Measurements from ENCODE around the gene NOTCH1. TPM values are rescaled to one million over a fixed set of nuclear protein-coding genes. Genes with fewer than 3 reads are reported as not detected.

Gene NOTCH1
- total and polyA plus RNA-seq, 2 of the 13 experiments (the other 11 are each of a cell fraction or from before 2014, with no cell fraction given), result 0.09 to 0.35 TPM

DNA sequence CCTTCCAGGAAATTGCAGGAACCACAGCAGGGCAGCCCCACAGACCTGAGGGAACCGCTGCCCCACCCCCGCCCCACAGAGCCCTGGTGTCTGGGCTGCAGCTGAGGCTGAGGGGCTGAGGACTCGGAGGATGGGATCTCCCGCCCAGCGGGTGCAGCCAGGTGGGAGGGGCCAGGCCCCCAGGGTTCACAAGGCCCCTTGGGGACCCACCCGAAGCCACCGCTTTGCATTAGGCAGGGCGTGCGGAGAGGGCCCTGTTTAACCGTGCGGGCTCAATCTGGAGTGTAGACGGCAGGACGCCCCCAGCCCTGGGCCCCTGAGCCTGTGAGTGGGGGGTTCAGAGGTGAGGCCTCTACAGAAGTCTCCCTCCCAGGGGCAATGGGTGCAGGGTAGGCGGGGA, 10.8 kb downstream of the NOTCH1 start:
- ChIA-PET CTCF (ENCODE audit: low intra/inter-chr PET ratio, low total read pairs) (no interaction called here), POLR2A (no interaction called here)
- Histone ChIP-seq H3K27ac (ENCODE audit: extremely low read length, insufficient read depth, low read length) (no peak overlapping the region), H3K4me2 (ENCODE audit: low read depth, low read length) (no peak overlapping the region), H3K27me3 (ENCODE audit: control insufficient read depth in 1 of 2, insufficient read depth in 2 of 2, low read length in 2 of 2) (no peaks in the 10 kb centered on the region), H2AFZ (ENCODE audit: low read length) (no peak overlapping the region), H4K20me1 (ENCODE audit: insufficient read depth, low read length) (no peaks in the 10 kb centered on the region), H3K9ac (ENCODE audit: insufficient read depth, low read depth, low read length) (no peak overlapping the region), H3K4me1 (ENCODE audit: insufficient read depth, low read length) (no peaks in the 10 kb centered on the region), H3K79me2 (ENCODE audit: insufficient read depth, low read length) (no peaks in the 10 kb centered on the region), H3K9me3 (ENCODE audit: low read length) (no peaks in the 10 kb centered on the region), H3K4me3 (replicated peaks in 1 of 3; ENCODE audit: insufficient read depth in 1 of 3, low read depth in 2 of 3, low read length in 3 of 3) (no peak overlapping the region), H3K36me3 (replicated peaks in 1 of 2; ENCODE audit: control insufficient read depth in 1 of 2, insufficient read depth in 2 of 2, low read length in 2 of 2) (no peaks in the 10 kb centered on the region)
- BruUV-seq (replicated peaks), result no TSS peak
- no peak for FAIRE-seq
- TF ChIP-seq ZNF737 (CRISPR knock-in tag; IDR thresholded peaks at IDR 0.05; ENCODE audit: borderline replicate concordance) (no peak), ZNF263 (CRISPR knock-in tag; IDR thresholded peaks at IDR 0.05) (peak; percentile 81), KDM6A (CRISPR knock-in tag; IDR thresholded peaks at IDR 0.05; ENCODE audit: low read depth) (no peak)
- no peak for ATAC-seq
- in situ Hi-C loops (cut with HindIII; ENCODE audit: extremely low pct_ligation_motif_present, low pct_unique_long_range_greater_than_20kb), result no loop called here
- no peak for DNase-seq (ENCODE audit: low spot score)
- intact Hi-C loops (cut with micrococcal nuclease; ENCODE audit: unreplicated experiment), result no loop called here
- 94% methylated on average over 9 of the region's 14 CpGs for WGBS (ENCODE audit: low lambda C conversion rate)

DNA sequence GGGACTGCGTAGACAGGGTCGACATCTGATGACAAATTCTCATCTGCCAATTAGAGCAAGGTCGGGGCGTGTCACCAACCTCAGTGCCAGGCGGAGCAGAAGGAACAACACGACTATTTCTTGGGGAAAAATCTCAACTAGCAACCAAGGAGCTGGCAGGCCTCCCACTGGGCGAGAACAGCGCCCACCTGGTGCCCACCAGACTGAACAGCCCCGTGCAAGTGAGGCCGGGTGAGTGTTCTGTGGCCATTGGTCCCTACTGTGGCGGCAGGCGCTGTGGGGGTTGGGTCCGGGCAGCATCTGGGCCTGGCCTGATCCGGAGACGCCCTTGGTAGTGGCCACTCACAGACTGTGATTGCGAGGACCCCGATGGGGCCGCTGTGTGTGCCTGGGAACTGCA, 11.5 kb downstream of the NOTCH1 start:
- H3K36me3 ChIP-seq (replicated peaks in 1 of 2; ENCODE audit: control insufficient read depth in 1 of 2, insufficient read depth in 2 of 2, low read length in 2 of 2), result no peaks in the 10 kb centered on the region
- H4K20me1 ChIP-seq (ENCODE audit: insufficient read depth, low read length), result no peaks in the 10 kb centered on the region
- no peak for ATAC-seq
- TF ChIP-seq TEAD3 (CRISPR knock-in tag; optimal IDR thresholded peaks at IDR 0.05; ENCODE audit: borderline replicate concordance), result no peak
- TF ChIP-seq ZNF160 (CRISPR knock-in tag; IDR thresholded peaks at IDR 0.05), result no peak
- no peak for TF ChIP-seq ZNF720 (CRISPR knock-in tag; IDR thresholded peaks at IDR 0.05)
- no peak for TF ChIP-seq GTF2F1 (IDR thresholded peaks at IDR 0.05; ENCODE audit: low read length)
- TF ChIP-seq, protein P1, sequence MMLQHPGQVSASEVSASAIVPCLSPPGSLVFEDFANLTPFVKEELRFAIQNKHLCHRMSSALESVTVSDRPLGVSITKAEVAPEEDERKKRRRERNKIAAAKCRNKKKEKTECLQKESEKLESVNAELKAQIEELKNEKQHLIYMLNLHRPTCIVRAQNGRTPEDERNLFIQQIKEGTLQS (CRISPR knock-in tag; IDR thresholded peaks at IDR 0.05), result no peak
- TF ChIP-seq RCOR2 (CRISPR knock-in tag; IDR thresholded peaks at IDR 0.05), result no peak
- no peak for TF ChIP-seq ETV5 (CRISPR knock-in tag; IDR thresholded peaks at IDR 0.05; ENCODE audit: borderline replicate concordance)
- TF ChIP-seq MYC (CRISPR knock-in tag; IDR thresholded peaks at IDR 0.05; ENCODE audit: borderline replicate concordance), result no peak
- TF ChIP-seq, protein P2, sequence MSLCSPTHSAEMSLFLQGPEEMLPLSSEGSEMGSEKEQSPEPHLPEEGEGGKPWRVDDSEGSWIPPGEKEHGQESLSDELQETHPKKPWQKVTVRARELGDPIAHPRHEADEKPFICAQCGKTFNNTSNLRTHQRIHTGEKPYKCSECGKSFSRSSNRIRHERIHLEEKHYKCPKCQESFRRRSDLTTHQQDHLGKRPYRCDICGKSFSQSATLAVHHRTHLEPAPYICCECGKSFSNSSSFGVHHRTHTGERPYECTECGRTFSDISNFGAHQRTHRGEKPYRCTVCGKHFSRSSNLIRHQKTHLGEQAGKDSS (CRISPR knock-in tag; IDR thresholded peaks at IDR 0.05; ENCODE audit: borderline replicate concordance, low read depth), result no peak
- no peak for TF ChIP-seq KLF15 (CRISPR knock-in tag; IDR thresholded peaks at IDR 0.05; ENCODE audit: borderline replicate concordance)
- TF ChIP-seq ZFP62 (CRISPR knock-in tag; IDR thresholded peaks at IDR 0.05), result no peak
- no peak for TF ChIP-seq ATM (IDR thresholded peaks at IDR 0.05; ENCODE audit: borderline replicate concordance)
- no peak for TF ChIP-seq ZMAT3 (CRISPR knock-in tag; conservative IDR thresholded peaks at IDR 0.05)
- TF ChIP-seq, protein P3, sequence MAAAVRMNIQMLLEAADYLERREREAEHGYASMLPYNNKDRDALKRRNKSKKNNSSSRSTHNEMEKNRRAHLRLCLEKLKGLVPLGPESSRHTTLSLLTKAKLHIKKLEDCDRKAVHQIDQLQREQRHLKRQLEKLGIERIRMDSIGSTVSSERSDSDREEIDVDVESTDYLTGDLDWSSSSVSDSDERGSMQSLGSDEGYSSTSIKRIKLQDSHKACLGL (CRISPR knock-in tag; IDR thresholded peaks at IDR 0.05), result no peak
- no peak for TF ChIP-seq BRD4 (CRISPR knock-in tag; IDR thresholded peaks at IDR 0.05)
- no peak for TF ChIP-seq TARDBP (CRISPR knock-in tag; IDR thresholded peaks at IDR 0.05)
- no peak for TF ChIP-seq NONO (IDR thresholded peaks at IDR 0.05)
- no peak for TF ChIP-seq NONO (CRISPR knock-in tag; conservative IDR thresholded peaks at IDR 0.05)
- TF ChIP-seq ZNF557 (CRISPR knock-in tag; IDR thresholded peaks at IDR 0.05), result no peak
- TF ChIP-seq JUND (CRISPR knock-in tag; IDR thresholded peaks at IDR 0.05), result no peak

More for the DNA sequence above, 11.5 kb downstream of the NOTCH1 start:
- DNase-seq (ENCODE audit: low spot score), result no peak
- BruUV-seq (replicated peaks), result no TSS peak
- ChIA-PET POLR2A (no interaction called here), CTCF (ENCODE audit: low intra/inter-chr PET ratio, low total read pairs) (no interaction called here)
- intact Hi-C loops (cut with micrococcal nuclease; ENCODE audit: unreplicated experiment), result no loop called here
- H3K9ac ChIP-seq (ENCODE audit: insufficient read depth, low read depth, low read length), result no peak overlapping the region
- no peaks in the 10 kb centered on the region for H3K79me2 ChIP-seq (ENCODE audit: insufficient read depth, low read length)
- no peak overlapping the region for H3K27ac ChIP-seq (ENCODE audit: extremely low read length, insufficient read depth, low read length)
- H3K4me1 ChIP-seq (ENCODE audit: insufficient read depth, low read length), result no peaks in the 10 kb centered on the region
- in situ Hi-C loops (cut with HindIII; ENCODE audit: extremely low pct_ligation_motif_present, low pct_unique_long_range_greater_than_20kb), result no loop called here
- no peak overlapping the region for H2AFZ ChIP-seq (ENCODE audit: low read length)
- H3K27me3 ChIP-seq (ENCODE audit: control insufficient read depth in 1 of 2, insufficient read depth in 2 of 2, low read length in 2 of 2), result no peaks in the 10 kb centered on the region
- no peak overlapping the region for H3K4me3 ChIP-seq (replicated peaks in 1 of 3; ENCODE audit: insufficient read depth in 1 of 3, low read depth in 2 of 3, low read length in 3 of 3)
- WGBS (ENCODE audit: low lambda C conversion rate), result 71% methylated on average over 13 of the region's 18 CpGs
- no peak overlapping the region for H3K4me2 ChIP-seq (ENCODE audit: low read depth, low read length)
- no peaks in the 10 kb centered on the region for H3K9me3 ChIP-seq (ENCODE audit: low read length)
- FAIRE-seq, result no peak
